ENCODE measurements around the gene F7. TPM values are rescaled to one million over a fixed set of nuclear protein-coding genes. Genes with fewer than 3 reads are reported as not detected.

F7 gene
- total RNA-seq, 1 experiment from 2014 or later: not detected

- intact Hi-C loops (cut with micrococcal nuclease; ENCODE audit: unreplicated experiment) (no loop called here), in situ Hi-C loops (cut with HindIII; ENCODE audit: low pct_unique_long_range_greater_than_20kb, low sequenced_read_pairs) (no loop called here)
- ATAC-seq (no peak), DNase-seq (ENCODE audit: low read depth, low spot score) (no peak)
- POLR2A ChIA-PET: no interaction called here
- H3K4me1 ChIP-seq (ENCODE audit: control insufficient read depth, insufficient read depth, low read length): no peaks in the 10 kb centered on the region
- H3K27ac ChIP-seq (ENCODE audit: low read length): no peak overlapping the region
- H3K9me3 ChIP-seq (ENCODE audit: control insufficient read depth, insufficient read depth, low read depth, low read length): no peaks in the 10 kb centered on the region
- TF ChIP-seq POLR2AphosphoS5 (IDR thresholded peaks at IDR 0.05; ENCODE audit: low read depth, low read length) (no peak), SIN3A (IDR thresholded peaks at IDR 0.05; ENCODE audit: borderline replicate concordance, insufficient read depth, low read depth, low read length) (no peak), REST (IDR thresholded peaks at IDR 0.05; ENCODE audit: insufficient read depth in 1 of 2, low read depth in 2 of 2, low read length in 1 of 2) (no peak), CTCF (IDR thresholded peaks at IDR 0.05) (no peak), TCF7L2 (IDR thresholded peaks at IDR 0.05; ENCODE audit: low read depth, low read length) (no peak)
- CTCF ChIA-PET: no interaction called here
- no peaks in the 10 kb centered on the region for H3K27me3 ChIP-seq (ENCODE audit: control insufficient read depth, insufficient read depth, low read length)
- no peak overlapping the region for H3K4me3 ChIP-seq (ENCODE audit: low read depth in 2 of 2, low read length in 2 of 2)
- no TSS peak for BruUV-seq (replicated peaks)
- no peaks in the 10 kb centered on the region for H3K36me3 ChIP-seq (ENCODE audit: control insufficient read depth, insufficient read depth, low read length)
Measured at GRCh38 chr13:113065406-113066141, 40.0 kb upstream of the F7 start.

- no TSS peak for BruUV-seq (replicated peaks)
- H3K4me1 ChIP-seq (ENCODE audit: control insufficient read depth, insufficient read depth, low read length): no peaks in the 10 kb centered on the region
- H3K27ac ChIP-seq (ENCODE audit: low read length): no peak overlapping the region
- ChIA-PET CTCF (no interaction called here), POLR2A (interaction anchor here (0.6 kb wide), 1 partner anchor 13 kb away, joined by 3 read pairs; no protein-coding TSS in a partner anchor)
- intact Hi-C loops (cut with micrococcal nuclease; ENCODE audit: unreplicated experiment) (no loop called here), in situ Hi-C loops (cut with HindIII; ENCODE audit: low pct_unique_long_range_greater_than_20kb, low sequenced_read_pairs) (no loop called here)
- ATAC-seq (no peak), DNase-seq (ENCODE audit: low read depth, low spot score) (no peak)
- H3K9me3 ChIP-seq (ENCODE audit: control insufficient read depth, insufficient read depth, low read depth, low read length): no peaks in the 10 kb centered on the region
- H3K27me3 ChIP-seq (ENCODE audit: control insufficient read depth, insufficient read depth, low read length): no peaks in the 10 kb centered on the region
- H3K36me3 ChIP-seq (ENCODE audit: control insufficient read depth, insufficient read depth, low read length): no peaks in the 10 kb centered on the region
- no peak overlapping the region for H3K4me3 ChIP-seq (ENCODE audit: low read depth in 2 of 2, low read length in 2 of 2)
- TF ChIP-seq REST (IDR thresholded peaks at IDR 0.05; ENCODE audit: insufficient read depth in 1 of 2, low read depth in 2 of 2, low read length in 1 of 2) (no peak), POLR2AphosphoS5 (IDR thresholded peaks at IDR 0.05; ENCODE audit: low read depth, low read length) (no peak), SIN3A (IDR thresholded peaks at IDR 0.05; ENCODE audit: borderline replicate concordance, insufficient read depth, low read depth, low read length) (no peak), CTCF (IDR thresholded peaks at IDR 0.05) (no peak), TCF7L2 (IDR thresholded peaks at IDR 0.05; ENCODE audit: low read depth, low read length) (no peak)
Measured at GRCh38 chr13:113066142-113066455, 39.5 kb upstream of the F7 start.

Measured in Panc1 (cell line).